Eye (tissue), 1 donor: Measurements from ENCODE around the gene GRIN2D.
A peak's percentile ranks its signal among the peaks of the same experiment; 100 is the strongest.

Experiments used
- DNase-seq: peaks from one replicate; pipeline ENCODE4 v3.0.0-alpha.2; 2015

The GRIN2D gene

DNA sequence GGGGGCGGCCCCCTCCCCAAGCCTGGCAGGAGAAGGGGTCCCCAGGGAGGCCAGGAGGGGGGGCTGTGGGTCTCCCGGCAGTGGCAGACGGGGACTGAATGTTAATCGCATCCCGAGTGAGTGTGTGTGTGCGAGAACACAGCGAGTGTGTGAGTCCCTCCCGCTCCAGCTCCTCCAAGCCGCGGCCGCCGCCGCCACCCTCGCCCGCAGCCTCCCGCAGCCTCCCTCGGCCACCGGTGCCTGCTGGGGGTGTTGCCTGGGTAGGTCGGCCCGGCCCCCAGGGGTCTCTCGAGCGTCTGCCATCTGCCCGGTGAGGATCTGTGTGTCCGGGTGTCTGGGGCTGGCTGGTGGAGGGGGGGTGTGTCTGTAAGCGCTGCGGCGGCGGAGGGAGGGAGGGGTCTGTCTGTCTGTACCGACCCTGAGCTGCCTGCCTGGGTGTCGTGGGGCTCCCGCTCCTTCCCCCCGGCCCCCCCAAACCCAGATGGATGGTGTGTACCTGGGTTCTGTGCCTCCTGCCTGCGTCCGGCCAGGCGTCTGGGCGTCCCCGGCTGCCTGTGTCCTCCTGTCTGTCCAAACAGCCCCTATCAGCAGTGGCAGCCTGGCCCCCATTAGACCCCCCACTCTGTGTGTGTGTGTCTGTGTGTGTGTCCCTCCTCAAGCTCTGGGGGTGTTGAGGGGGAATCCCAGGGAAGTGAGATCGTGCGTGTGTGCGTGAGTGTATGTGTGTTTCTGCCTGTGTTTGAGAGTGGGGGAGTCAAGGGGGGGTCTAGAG lies at the start of gene GRIN2D:
GRIN2D (plus strand) TSS at position 110 of the 772 bp plus-strand sequence. CDS start 4,725 bp downstream, outside the sequence.
- peak; percentile 80 for DNase-seq

- DNase-seq, result no peak
Observed at GRCh38 chr19:48344892-48345291, 48.6 kb upstream of the GRIN2D start.

DNA sequence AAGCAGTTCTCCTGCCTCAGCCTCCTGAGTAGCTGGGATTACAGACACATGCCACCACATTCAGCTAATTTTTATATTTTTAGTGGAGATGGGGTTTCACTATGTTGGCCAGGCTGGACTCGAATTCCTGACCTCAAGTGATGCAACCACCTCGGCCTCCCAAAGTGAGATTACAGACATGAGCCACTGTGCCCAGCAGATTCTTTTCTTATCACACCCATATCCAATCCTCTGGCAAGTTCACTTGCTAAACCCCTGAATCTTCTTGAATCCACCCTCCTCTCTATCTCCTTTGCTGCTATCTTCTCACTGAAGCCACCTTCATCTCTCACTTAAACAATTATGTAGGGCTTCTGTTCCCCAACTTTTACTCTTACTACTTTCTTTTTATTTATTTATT lies 47.3 kb upstream of the GRIN2D start:
- DNase-seq, result no peak

- no peak for DNase-seq
Observed at GRCh38 chr19:48348045-48348444, 45.4 kb upstream of the GRIN2D start.

GRCh38 chr19:48348737-48349136 lies 44.7 kb upstream of the GRIN2D start:
- no peak for DNase-seq

DNA sequence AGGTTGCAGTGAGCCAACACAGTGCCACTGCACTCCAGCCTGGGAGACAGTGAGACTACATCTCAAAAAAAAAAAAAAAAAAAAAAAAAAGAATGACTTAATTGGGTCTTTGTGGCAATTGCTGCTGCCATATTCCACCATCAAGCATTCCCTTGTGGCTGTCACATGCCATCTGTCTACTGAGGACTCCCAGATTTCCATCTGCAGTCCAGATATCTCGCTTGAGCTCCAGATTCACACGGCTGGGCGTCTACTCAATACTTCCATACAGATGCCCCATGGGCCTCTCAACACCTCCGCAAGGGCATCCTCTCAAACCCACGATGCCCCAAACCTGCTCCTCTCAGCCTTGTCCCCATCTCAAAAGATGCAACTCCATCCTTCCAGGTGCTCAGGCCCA lies 42.6 kb upstream of the GRIN2D start:
- DNase-seq, result no peak

DNA sequence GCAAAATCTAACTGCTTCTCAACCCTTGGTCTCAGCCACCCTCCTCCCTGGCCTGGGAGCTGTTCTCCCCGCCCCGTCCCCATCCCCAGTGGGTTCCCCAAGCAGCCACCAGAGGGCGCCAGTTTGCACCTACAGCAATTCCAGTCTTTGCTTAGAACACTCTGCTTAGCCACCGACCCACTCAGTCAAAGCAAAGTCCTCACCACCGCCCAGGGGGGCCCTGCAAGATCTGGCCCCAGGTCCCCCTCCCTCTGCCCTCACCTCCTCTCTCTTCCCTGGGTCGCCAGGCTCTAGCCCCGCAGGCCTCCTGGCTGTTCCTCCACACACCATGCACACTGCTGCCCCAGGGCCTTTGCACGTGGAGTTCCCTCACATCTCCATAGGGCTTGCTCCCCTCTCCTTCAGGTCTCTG lies 42.1 kb upstream of the GRIN2D start:
- DNase-seq, result peak; percentile 80

GRCh38 chr19:48353677-48354076 lies 39.8 kb upstream of the GRIN2D start:
- no peak for DNase-seq

DNA sequence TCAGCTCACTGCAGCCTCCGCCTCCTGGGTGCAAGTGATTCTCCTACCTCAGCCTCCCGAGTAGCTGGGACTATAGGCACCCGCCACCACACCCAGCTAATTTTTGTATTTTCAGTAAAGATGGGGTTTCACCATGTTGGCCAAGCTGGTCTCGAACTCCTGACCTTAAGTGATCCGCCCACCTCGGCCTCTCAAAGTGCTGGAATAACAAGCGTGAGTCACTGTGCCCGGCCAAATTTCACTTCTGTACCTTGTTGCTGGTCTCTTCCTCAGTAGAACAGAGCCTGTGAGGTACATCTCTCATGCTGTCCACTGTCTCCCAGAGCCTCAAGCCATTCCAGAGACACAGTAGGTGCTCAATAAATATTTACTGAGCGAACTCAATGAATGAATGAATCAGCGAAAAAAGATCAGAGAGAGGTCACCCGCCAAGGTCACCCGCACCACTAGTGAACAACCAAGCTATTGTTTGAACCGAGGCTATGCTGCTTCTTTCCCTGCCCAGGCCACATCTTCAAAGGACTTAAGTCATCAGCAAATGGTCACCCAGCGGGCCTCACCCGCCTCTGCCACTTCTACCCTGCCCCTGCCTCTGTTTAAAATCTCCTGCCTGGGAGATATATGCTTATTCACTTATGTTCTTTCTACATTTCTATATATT lies 39.0 kb upstream of the GRIN2D start:
- peak; percentile 54 for DNase-seq

- no peak for DNase-seq
Observed at GRCh38 chr19:48355365-48355954, 38.0 kb upstream of the GRIN2D start.

- no peak for DNase-seq
Observed at GRCh38 chr19:48359123-48359522, 34.3 kb upstream of the GRIN2D start.

DNA sequence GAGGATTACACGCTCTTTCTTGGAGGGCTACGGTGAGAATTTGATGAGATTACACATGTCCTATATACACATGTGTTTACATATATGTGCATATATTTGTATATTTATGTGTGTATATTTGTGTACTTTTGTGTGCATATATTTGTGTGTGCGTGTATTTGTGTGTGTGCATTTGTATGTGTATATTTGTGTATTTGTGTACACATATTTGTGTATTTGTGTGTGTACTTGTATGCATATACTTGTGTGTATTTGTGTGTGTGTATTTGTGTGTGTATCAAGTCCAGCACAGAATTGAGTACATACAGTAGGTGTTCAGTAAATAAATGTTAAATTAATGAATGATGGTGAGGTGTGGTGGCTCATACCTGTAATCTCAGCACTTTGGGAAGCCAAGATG lies 31.6 kb upstream of the GRIN2D start:
- no peak for DNase-seq

- peak; percentile 97 for DNase-seq
Observed at GRCh38 chr19:48362716-48363499, 30.6 kb upstream of the GRIN2D start.

- no peak for DNase-seq
Observed at GRCh38 chr19:48363500-48363809, 30.0 kb upstream of the GRIN2D start.

DNA sequence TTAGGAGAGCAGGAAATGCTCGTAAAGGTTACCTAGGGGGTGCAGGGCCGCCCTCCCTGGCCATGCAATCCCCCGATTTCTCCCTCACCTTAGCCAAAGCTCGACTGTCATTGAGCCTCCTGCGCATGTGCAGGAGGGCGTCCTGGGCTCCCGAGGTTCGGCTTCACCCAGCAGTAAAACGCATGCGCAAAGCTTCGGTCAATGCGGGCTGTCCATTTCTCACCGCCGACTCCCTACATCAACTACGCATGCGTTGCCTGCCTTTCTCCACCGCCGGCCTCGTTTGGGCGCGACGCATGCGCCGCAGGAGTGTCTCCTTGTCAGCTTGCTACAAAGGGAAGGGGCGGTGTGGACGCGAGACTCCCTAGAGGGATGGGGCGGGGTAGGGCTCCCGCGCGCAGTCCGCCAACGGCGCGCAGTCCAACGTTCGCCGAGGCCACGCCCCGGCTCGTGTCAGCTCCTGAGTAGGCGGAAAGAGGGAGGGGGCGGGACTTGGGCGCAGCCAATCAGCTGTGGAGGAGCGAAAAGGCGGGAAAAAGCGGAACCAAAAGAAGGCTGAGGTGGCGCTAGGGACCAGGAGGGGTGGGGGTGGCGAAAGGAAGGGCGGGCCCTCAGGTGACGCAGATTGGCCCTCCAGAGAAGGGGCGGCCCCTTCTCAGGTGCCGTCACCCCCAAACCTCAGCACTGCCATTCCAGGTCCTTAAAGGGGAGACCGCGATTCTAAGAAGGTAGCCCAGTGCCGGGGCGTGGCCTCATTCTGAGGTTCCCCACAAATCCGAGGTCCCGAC lies 29.5 kb upstream of the GRIN2D start, which contains the start of the genes SYNGR4 and TMEM143:
SYNGR4 (plus strand) TSS at position 558 of the 788 bp plus-strand sequence. CDS start 1,476 bp downstream, outside the sequence.
TMEM143 (minus strand) TSS at position 131 of the 788 bp plus-strand sequence; CDS start at position 111, 20 bp downstream.
- DNase-seq, result peak; percentile 100

GRCh38 chr19:48364598-48365348 lies 28.7 kb upstream of the GRIN2D start:
- DNase-seq, result no peak

DNA sequence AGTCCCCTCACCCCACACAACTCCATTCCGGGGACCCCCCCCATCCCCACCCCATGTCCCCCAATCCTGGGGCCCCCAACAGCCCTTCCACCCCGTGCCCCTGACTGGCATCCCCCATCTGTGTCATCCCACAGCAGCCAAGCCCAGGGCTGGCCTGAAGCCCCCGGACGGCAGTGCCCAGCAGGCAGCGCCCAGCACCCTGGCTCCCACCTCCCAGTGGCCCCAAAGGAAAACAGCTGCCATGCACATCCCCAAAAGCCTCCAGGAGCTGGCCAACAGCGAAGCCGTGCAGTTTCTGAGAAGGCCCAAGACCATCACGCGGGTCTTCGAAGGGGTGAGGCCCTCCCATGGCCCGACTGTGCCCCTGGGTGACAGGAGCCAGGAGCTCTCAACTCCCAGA lies 27.9 kb upstream of the GRIN2D start:
- no peak for DNase-seq

- DNase-seq, result no peak
Observed at GRCh38 chr19:48367855-48368254, 25.6 kb upstream of the GRIN2D start.

DNA sequence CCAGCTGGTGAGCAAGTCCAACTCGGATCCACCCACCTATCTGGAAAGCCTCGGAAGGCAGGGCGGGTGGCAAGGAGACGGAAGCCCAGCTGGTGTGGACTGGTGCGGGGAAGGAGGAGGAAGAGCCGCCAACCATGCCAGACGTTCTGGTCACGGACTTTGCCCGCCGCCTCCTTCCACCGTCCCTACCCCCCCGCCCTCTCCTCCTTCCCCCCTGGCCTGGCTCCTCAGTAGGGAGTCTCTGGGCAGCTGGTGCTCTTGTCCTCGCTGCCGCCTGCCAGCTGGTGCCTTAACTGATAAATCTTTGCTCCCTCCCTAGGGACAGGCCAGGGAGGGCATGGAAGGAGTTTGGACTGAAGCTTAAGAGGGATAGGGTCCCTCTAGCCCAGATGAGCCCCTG lies 24.5 kb upstream of the GRIN2D start:
- peak; percentile 73 for DNase-seq

DNA sequence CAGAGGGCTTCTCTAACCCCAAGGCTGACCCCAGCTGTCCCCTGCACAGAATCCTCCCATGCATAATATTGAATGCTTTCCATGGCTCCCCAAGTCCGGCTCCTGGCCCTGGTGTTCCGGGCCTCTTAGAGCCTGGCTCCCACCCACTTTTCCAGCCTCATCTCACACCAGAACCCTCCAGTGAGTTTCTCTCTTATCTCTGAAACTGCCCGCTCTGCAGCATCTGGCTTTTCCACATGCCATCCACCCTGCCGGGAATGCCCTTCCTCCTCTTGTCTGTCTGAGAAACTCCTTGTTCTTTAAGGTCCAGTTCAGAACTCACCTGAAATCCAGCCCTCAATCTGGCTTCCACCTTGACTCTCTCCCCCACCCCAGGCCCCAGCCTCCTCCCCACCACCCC lies 22.5 kb upstream of the GRIN2D start:
- peak; percentile 27 for DNase-seq

DNA sequence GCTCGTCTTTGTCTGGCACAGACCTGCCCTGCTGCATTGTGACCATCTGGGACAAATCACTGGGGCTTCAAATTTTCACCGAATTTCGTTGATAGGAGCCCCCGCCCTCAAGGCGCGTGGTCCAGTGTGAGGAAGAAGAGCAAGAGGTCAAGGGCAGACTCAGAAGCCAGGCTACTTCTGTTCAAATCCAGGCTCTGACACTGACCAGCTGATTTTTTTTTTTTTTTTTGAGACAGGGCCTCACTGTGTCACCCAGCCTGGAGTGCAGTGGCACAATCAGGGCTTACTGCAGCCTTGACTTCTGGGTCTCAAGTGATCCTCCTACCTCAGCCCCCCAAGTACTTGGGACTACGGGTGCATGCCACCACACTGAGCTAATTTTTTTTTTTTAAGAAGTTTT lies 22.1 kb upstream of the GRIN2D start:
- no peak for DNase-seq
